Naive thymus-derived CD4-positive, alpha-beta T cell (primary cell): Measurements from ENCODE around the gene ERMP1. TPM values are rescaled to one million over a fixed set of nuclear protein-coding genes. Genes with fewer than 3 reads are reported as not detected.
A peak's percentile ranks its signal among the peaks of the same experiment; 100 is the strongest.

Source experiments
- ATAC-seq: fragments of 150-1000 bp; cut with Tn5 transposase; 2 replicates; pipeline ENCODE4 v1.10.0; 2021; ENCODE audit warnings: mild to moderate bottlenecking, moderate library complexity
- CTCF ChIA-PET: fragments of 350-600 bp; sonication (Branson Sonifier 250); formaldehyde crosslinking; loops from one replicate; lab custom pipeline; 2021; ENCODE audit warnings: antibody characterized with exemption; lab: Charles Lee
- POLR2A ChIA-PET: fragments of 350-600 bp; sonication (Branson Sonifier 250); formaldehyde crosslinking; loops from one replicate; lab custom pipeline; 2021; ENCODE audit warnings: antibody characterized with exemption, inconsistent platforms; lab: Charles Lee
- DNase-seq, 9 donors: peaks; one replicate each; pipeline versions ENCODE4 v3.0.0 to v3.0.0-alpha.2; 2020 to 2022; ENCODE audit warnings: mixed read lengths in 1 of 9
- H3K27ac ChIP-seq: one replicate; pipeline ENCODE4 v1.7.0; 2013; ENCODE audit warnings: mild to moderate bottlenecking, low read depth, low read length, moderate library complexity
- H3K27me3 ChIP-seq, 2 donors: one replicate each; pipeline ENCODE4 v1.7.0; 2013; ENCODE audit warnings: low read length in 2 of 2, mild to moderate bottlenecking in 2 of 2, moderate library complexity in 2 of 2; ENCODE audit not compliant: control insufficient read depth in 2 of 2, insufficient read depth in 2 of 2
- H3K36me3 ChIP-seq, 3 experiments: 1 replicate in 2 of 3; 2 replicates in 1 of 3; pipeline ENCODE4 v1.7.0; 2013; ENCODE audit warnings: low read length in 3 of 3, mild to moderate bottlenecking in 3 of 3, moderate library complexity in 1 of 3; ENCODE audit not compliant: insufficient read depth in 3 of 3, control insufficient read depth in 2 of 3
- H3K4me1 ChIP-seq, 2 donors: one replicate each; pipeline ENCODE4 v1.7.0; 2013; ENCODE audit warnings: low read length in 2 of 2, mild to moderate bottlenecking in 2 of 2, moderate library complexity in 1 of 2; ENCODE audit not compliant: control insufficient read depth in 2 of 2, insufficient read depth in 2 of 2
- H3K4me3 ChIP-seq: 2 replicates; pipeline ENCODE4 v1.7.0; 2013; ENCODE audit warnings: mild to moderate bottlenecking, low read length
- H3K9me3 ChIP-seq, 3 experiments: 1 replicate in 2 of 3; 2 replicates in 1 of 3; pipeline ENCODE4 v1.7.0; 2013; ENCODE audit warnings: low read length in 3 of 3; ENCODE audit not compliant: control insufficient read depth in 2 of 3
- H3K27ac Mint-ChIP-seq, 9 donors: one replicate each; pipeline ENCODE4 v1.8.0; 2020 to 2022; ENCODE audit warnings: mixed read lengths in 9 of 9, mild to moderate bottlenecking in 8 of 9, moderate library complexity in 5 of 9, inconsistent platforms in 2 of 9
- H3K27me3 Mint-ChIP-seq, 5 donors: one replicate each; pipeline ENCODE4 v1.8.0; 2021 to 2022; ENCODE audit warnings: mixed read lengths in 5 of 5, mild to moderate bottlenecking in 1 of 5
- H3K36me3 Mint-ChIP-seq, 5 donors: one replicate each; pipeline ENCODE4 v1.8.0; 2020 to 2022; ENCODE audit warnings: mixed read lengths in 5 of 5, mild to moderate bottlenecking in 3 of 5, inconsistent platforms in 1 of 5
- H3K4me1 Mint-ChIP-seq, 7 donors: one replicate each; pipeline ENCODE4 v1.8.0; 2020 to 2022; ENCODE audit warnings: mixed read lengths in 7 of 7, mild to moderate bottlenecking in 3 of 7, inconsistent platforms in 1 of 7
- H3K4me3 Mint-ChIP-seq, 10 donors: one replicate each; pipeline ENCODE4 v1.8.0; 2020 to 2022; ENCODE audit warnings: mild to moderate bottlenecking in 10 of 10, mixed read lengths in 10 of 10, moderate library complexity in 6 of 10, inconsistent platforms in 2 of 10
- H3K9me3 Mint-ChIP-seq, 11 donors: one replicate each; pipeline ENCODE4 v1.8.0; 2020 to 2022; ENCODE audit warnings: mixed read lengths in 11 of 11, mild to moderate bottlenecking in 4 of 11, inconsistent platforms in 1 of 11, moderate library complexity in 1 of 11
- intact Hi-C, 2 donors: fragments of 100-400 bp; cut with micrococcal nuclease; formaldehyde crosslinking; loops; one replicate each; pipeline ENCODE4 v1.15.1; 2023
- polyA plus RNA-seq, 2 donors: library from polyadenylated mRNA; unstranded; fragments of 300-500 nt; fragmentation: Illumina TruSeq; gene quantifications; one replicate each; pipeline ENCODE4 v1.2.3, GENCODE V29; 2021
- total RNA-seq, 6 experiments: library from RNA in 5 of 6; stranded (reverse) in 5 of 6; gene quantifications; 1 replicate in 5 of 6; 2 replicates in 1 of 6; pipeline ENCODE4 v1.2.3 and lab custom pipeline; 2021 to 2026

ERMP1 gene
- total and polyA plus RNA-seq, 7 experiments from 2014 or later: 7.3 to 37.1 (median 13.0) TPM

DNA sequence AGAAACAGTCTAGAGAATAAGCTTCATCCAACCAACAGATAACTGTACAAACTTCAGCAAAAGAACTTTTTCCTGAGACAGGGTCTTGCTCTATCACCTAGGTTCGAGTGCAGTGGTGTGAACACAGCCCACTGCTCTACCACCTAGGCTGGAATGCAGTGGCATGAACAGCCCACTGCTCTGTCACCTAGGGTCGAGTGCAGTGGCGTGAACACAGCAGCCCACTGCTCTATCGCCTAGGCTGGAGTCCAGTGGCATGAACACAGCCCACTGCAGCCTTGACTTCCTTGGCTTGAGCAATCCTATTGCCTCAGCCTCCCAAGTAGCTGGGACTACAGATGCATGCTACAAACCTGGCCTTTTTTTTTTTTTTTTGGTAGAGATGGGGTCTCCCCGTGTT lies 43.4 kb downstream of the ERMP1 start:
- ATAC-seq (no peak), DNase-seq (no peak)
- H3K36me3 ChIP-seq: peaks cover 0 to 28% (median 0%) of the 10 kb centered on the region in 3 experiments
- H3K27me3 Mint-ChIP-seq: no peaks in the 10 kb centered on the region
- no peak overlapping the region for H3K4me3 ChIP-seq
- H3K27ac ChIP-seq: no peak overlapping the region
- H3K4me1 Mint-ChIP-seq: peaks cover 19 to 65% (median 49%) of the 10 kb centered on the region in 7 donors
- H3K9me3 ChIP-seq: no peaks in the 10 kb centered on the region
- H3K4me3 Mint-ChIP-seq: no peak overlapping the region
- H3K4me1 ChIP-seq: peaks cover 6 to 14% of the 10 kb centered on the region in 2 donors
- no peak overlapping the region for H3K27ac Mint-ChIP-seq
- no peaks in the 10 kb centered on the region for H3K27me3 ChIP-seq
- CTCF ChIA-PET: interaction anchor here (1.3 kb wide), 1 partner anchor 9 kb away, joined by 3 read pairs; no protein-coding TSS in a partner anchor
- peaks cover 0 to 2% (median 0%) of the 10 kb centered on the region in 11 donors for H3K9me3 Mint-ChIP-seq
- H3K36me3 Mint-ChIP-seq: peaks cover 37 to 73% (median 64%) of the 10 kb centered on the region in 5 donors
- intact Hi-C loops: no loop called here
- POLR2A ChIA-PET: interaction anchor here (0.7 kb wide), 1 partner anchor 219 kb away, joined by 3 read pairs; a partner anchor contains a TSS

GRCh38 chr9:5787759-5788302 lies 45.1 kb downstream of the ERMP1 start:
- intact Hi-C loops: no loop called here
- no peaks in the 10 kb centered on the region for H3K27me3 Mint-ChIP-seq
- no peak overlapping the region for H3K4me3 Mint-ChIP-seq
- ATAC-seq (no peak), DNase-seq (no peak)
- no peaks in the 10 kb centered on the region for H3K4me1 ChIP-seq
- H3K9me3 Mint-ChIP-seq: peaks cover 0 to 12% (median 5%) of the 10 kb centered on the region in 11 donors
- peaks cover 6 to 49% (median 32%) of the 10 kb centered on the region in 7 donors for H3K4me1 Mint-ChIP-seq
- H3K9me3 ChIP-seq: no peaks in the 10 kb centered on the region
- ChIA-PET CTCF (no interaction called here), POLR2A (interaction anchor here (0.6 kb wide), 1 partner anchor 89 kb away, joined by 3 read pairs; no protein-coding TSS in a partner anchor)
- no peaks in the 10 kb centered on the region for H3K27me3 ChIP-seq
- peaks cover 44 to 85% (median 78%) of the 10 kb centered on the region in 5 donors for H3K36me3 Mint-ChIP-seq
- H3K27ac ChIP-seq: no peak overlapping the region
- H3K36me3 ChIP-seq: peaks cover 0 to 28% (median 0%) of the 10 kb centered on the region in 3 experiments
- H3K4me3 ChIP-seq: no peak overlapping the region
- peak overlapping the region in 3 of 9 donors; percentile 41 to 65 (median 62) for H3K27ac Mint-ChIP-seq

GRCh38 chr9:5787220-5787619 lies 45.7 kb downstream of the ERMP1 start:
- H3K27ac Mint-ChIP-seq: peak overlapping the region in 2 of 9 donors; percentile 53 to 65
- no peak overlapping the region for H3K4me3 Mint-ChIP-seq
- Histone ChIP-seq H3K36me3 (peaks cover 0 to 31% (median 0%) of the 10 kb centered on the region in 3 experiments), H3K27me3 (no peaks in the 10 kb centered on the region), H3K4me3 (no peak overlapping the region), H3K4me1 (no peaks in the 10 kb centered on the region), H3K9me3 (no peaks in the 10 kb centered on the region), H3K27ac (no peak overlapping the region)
- ChIA-PET POLR2A (no interaction called here), CTCF (no interaction called here)
- no peak for ATAC-seq
- H3K4me1 Mint-ChIP-seq: peaks cover 4 to 43% (median 29%) of the 10 kb centered on the region in 7 donors
- H3K27me3 Mint-ChIP-seq: no peaks in the 10 kb centered on the region
- intact Hi-C loops: no loop called here
- H3K36me3 Mint-ChIP-seq: peaks cover 50 to 91% (median 85%) of the 10 kb centered on the region in 5 donors
- DNase-seq: no peak
- H3K9me3 Mint-ChIP-seq: peaks cover 0 to 19% (median 11%) of the 10 kb centered on the region in 11 donors

- no peak for DNase-seq
- Mint-ChIP-seq H3K9me3 (peaks cover 0 to 25% (median 16%) of the 10 kb centered on the region in 11 donors), H3K4me1 (peaks cover 2 to 36% (median 22%) of the 10 kb centered on the region in 7 donors), H3K36me3 (peaks cover 49 to 91% (median 85%) of the 10 kb centered on the region in 5 donors), H3K4me3 (no peak overlapping the region), H3K27me3 (no peaks in the 10 kb centered on the region), H3K27ac (peak overlapping the region in 4 of 9 donors; percentile 18 to 59 (median 44))
- H3K27ac ChIP-seq: peak overlapping the region; percentile 8
- H3K27me3 ChIP-seq: no peaks in the 10 kb centered on the region
- CTCF ChIA-PET: no interaction called here
- H3K9me3 ChIP-seq: no peaks in the 10 kb centered on the region
- intact Hi-C loops: no loop called here
- POLR2A ChIA-PET: no interaction called here
- no peak overlapping the region for H3K4me3 ChIP-seq
- no peak for ATAC-seq
- no peaks in the 10 kb centered on the region for H3K4me1 ChIP-seq
- peaks cover 0 to 32% (median 0%) of the 10 kb centered on the region in 3 experiments for H3K36me3 ChIP-seq
Observed at GRCh38 chr9:5786370-5787127, 46.4 kb downstream of the ERMP1 start.

DNA sequence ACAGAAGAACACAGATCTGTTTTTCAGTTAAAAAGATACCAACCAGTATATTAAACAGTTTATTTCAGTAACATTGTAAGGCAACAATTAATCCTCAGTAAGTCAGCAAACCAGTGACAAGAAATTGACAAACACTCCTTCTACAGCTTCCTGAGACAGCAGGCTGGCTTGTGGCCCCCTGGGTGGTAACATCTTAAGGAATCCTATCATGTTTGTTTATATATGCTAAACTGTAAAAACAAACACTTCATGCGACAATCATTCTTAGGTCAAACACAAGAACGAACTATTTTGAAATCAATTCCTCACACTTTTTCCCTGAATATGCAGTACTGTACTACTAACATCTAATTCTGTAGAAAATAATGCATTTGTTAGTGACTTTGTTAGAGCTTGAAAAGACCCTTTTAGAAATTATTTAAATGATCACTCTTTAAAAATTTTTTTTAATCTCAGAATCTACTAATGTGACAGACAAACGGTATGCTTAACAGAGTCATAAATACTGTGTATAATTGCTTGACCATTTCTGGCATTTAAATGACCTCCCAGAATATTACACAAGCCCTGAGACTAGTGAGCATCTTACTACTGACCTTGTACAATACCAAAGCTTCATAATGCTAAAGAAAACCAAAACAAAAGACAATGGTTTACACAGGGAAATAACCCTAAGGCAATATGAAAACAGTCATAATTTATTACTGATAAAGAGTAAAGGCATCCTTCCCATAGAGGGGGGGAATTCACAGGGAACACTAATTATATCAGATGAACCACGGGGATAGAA lies 48.2 kb downstream of the ERMP1 start:
- Mint-ChIP-seq H3K27ac (peak overlapping the region in 7 of 9 donors; percentile 7 to 79 (median 61)), H3K27me3 (no peaks in the 10 kb centered on the region), H3K4me3 (no peak overlapping the region), H3K9me3 (peaks cover 0 to 42% (median 27%) of the 10 kb centered on the region in 11 donors), H3K4me1 (peaks cover 2 to 24% (median 14%) of the 10 kb centered on the region in 7 donors), H3K36me3 (peaks cover 48 to 92% (median 85%) of the 10 kb centered on the region in 5 donors)
- DNase-seq: no peak
- ChIA-PET POLR2A (no interaction called here), CTCF (no interaction called here)
- ATAC-seq: no peak
- Histone ChIP-seq H3K4me1 (no peaks in the 10 kb centered on the region), H3K27ac (no peak overlapping the region), H3K36me3 (peaks cover 0 to 43% (median 0%) of the 10 kb centered on the region in 3 experiments), H3K9me3 (peaks cover 0 to 7% (median 0%) of the 10 kb centered on the region in 3 experiments), H3K27me3 (no peaks in the 10 kb centered on the region), H3K4me3 (no peak overlapping the region)
- intact Hi-C loops: no loop called here

GRCh38 chr9:5783982-5784381 lies 48.9 kb downstream of the ERMP1 start:
- H3K4me3 ChIP-seq: no peak overlapping the region
- Mint-ChIP-seq H3K4me3 (no peak overlapping the region), H3K9me3 (peaks cover 0 to 49% (median 28%) of the 10 kb centered on the region in 11 donors), H3K27ac (peak overlapping the region in 4 of 9 donors; percentile 21 to 61 (median 30)), H3K4me1 (peaks cover 2 to 24% (median 11%) of the 10 kb centered on the region in 7 donors), H3K36me3 (peaks cover 46 to 95% (median 87%) of the 10 kb centered on the region in 5 donors), H3K27me3 (no peaks in the 10 kb centered on the region)
- H3K27ac ChIP-seq: no peak overlapping the region
- POLR2A ChIA-PET: no interaction called here
- intact Hi-C loops: no loop called here
- peaks cover under 1 to 50% (median 5%) of the 10 kb centered on the region in 3 experiments for H3K36me3 ChIP-seq
- H3K9me3 ChIP-seq: peaks cover 0 to 11% (median 0%) of the 10 kb centered on the region in 3 experiments
- H3K4me1 ChIP-seq: no peaks in the 10 kb centered on the region
- ATAC-seq: no peak
- CTCF ChIA-PET: no interaction called here
- H3K27me3 ChIP-seq: no peaks in the 10 kb centered on the region
- DNase-seq: no peak
